22Rv1 (cell line): ENCODE data around the gene PPIL1.

Experiments
- CTCF ChIP-seq: fragments of 450-650 bp; IDR thresholded peaks from 2 replicates; pipeline ENCODE4 v1.5.1; 2017; ENCODE audit warnings: mild to moderate bottlenecking
- ZFX ChIP-seq: fragments of 450-650 bp; IDR thresholded peaks from 2 replicates; pipeline ENCODE4 v1.6.1; 2017; ENCODE audit warnings: antibody characterized with exemption, borderline replicate concordance

- TF ChIP-seq CTCF: no peak
- no peak for TF ChIP-seq ZFX
These were observed 42.3 kb downstream of the PPIL1 start for GRCh38 chr6:36832313-36832712.
